Stomach smooth muscle (tissue), 2 donors: ENCODE results near the gene PPFIBP1.
A peak's percentile ranks its signal among the peaks of the same experiment; 100 is the strongest.

Experiments used
- H3K27ac ChIP-seq: one replicate; pipeline ENCODE4 v1.7.0; 2013; ENCODE audit warnings: mild to moderate bottlenecking, low read length, inconsistent platforms
- H3K27me3 ChIP-seq, 2 donors: one replicate each; pipeline ENCODE4 v1.7.0; 2013; ENCODE audit warnings: low read length in 2 of 2; ENCODE audit not compliant: insufficient read depth in 2 of 2, control insufficient read depth in 1 of 2
- H3K36me3 ChIP-seq, 2 donors: one replicate each; pipeline ENCODE4 v1.7.0; 2013; ENCODE audit warnings: low read length in 2 of 2; ENCODE audit not compliant: control insufficient read depth in 2 of 2, insufficient read depth in 2 of 2
- H3K4me1 ChIP-seq: one replicate; pipeline ENCODE4 v1.7.0; 2013; ENCODE audit warnings: low read length; ENCODE audit not compliant: control insufficient read depth, insufficient read depth
- H3K4me3 ChIP-seq, 2 donors: one replicate each; pipeline ENCODE4 v1.7.0; 2013; ENCODE audit warnings: low read length in 2 of 2
- H3K9ac ChIP-seq, 2 donors: one replicate each; pipeline ENCODE4 v1.7.0; 2013; ENCODE audit warnings: low read length in 2 of 2, mild to moderate bottlenecking in 1 of 2
- H3K9me3 ChIP-seq, 2 donors: one replicate each; pipeline ENCODE4 v1.7.0; 2013; ENCODE audit warnings: low read length in 2 of 2; ENCODE audit not compliant: control insufficient read depth in 2 of 2
- donor health status: healthy.
- donor health status: Pancreatic carcinoma.

The PPFIBP1 gene

GRCh38 chr12:27523642-27524493, at the start of gene PPFIBP1:
Gene PPFIBP1 (plus strand): TSS chr12:27524206. CDS start chr12:27633397, 109,191 bp downstream.
- Histone ChIP-seq H3K27ac (peak within 1 kb of the TSS; percentile 79), H3K4me3 (peak within 1 kb of the TSS; percentile 93 to 95), H3K9me3 (no peaks in the 10 kb centered on the region), H3K4me1 (peaks cover 7% of the 10 kb centered on the region), H3K9ac (peak within 1 kb of the TSS; percentile 86 to 94), H3K27me3 (no peaks in the 10 kb centered on the region), H3K36me3 (no peaks in the 10 kb centered on the region)

- H3K4me1 ChIP-seq: no peaks in the 10 kb centered on the region
- no peaks in the 10 kb centered on the region for H3K27me3 ChIP-seq
- no peak overlapping the region for H3K4me3 ChIP-seq
- no peaks in the 10 kb centered on the region for H3K36me3 ChIP-seq
- no peak overlapping the region for H3K9ac ChIP-seq
- no peak overlapping the region for H3K27ac ChIP-seq
- peaks cover 0 to 10% of the 10 kb centered on the region in 2 donors for H3K9me3 ChIP-seq
Observed at GRCh38 chr12:27474344-27474743, 49.7 kb upstream of the PPFIBP1 start.

- Histone ChIP-seq H3K27ac (no peak overlapping the region), H3K4me1 (no peaks in the 10 kb centered on the region), H3K9ac (no peak overlapping the region), H3K27me3 (no peaks in the 10 kb centered on the region), H3K9me3 (peaks cover 0 to 10% of the 10 kb centered on the region in 2 donors), H3K36me3 (no peaks in the 10 kb centered on the region), H3K4me3 (no peak overlapping the region)
Observed at GRCh38 chr12:27477049-27477448, 47.0 kb upstream of the PPFIBP1 start.

- Histone ChIP-seq H3K36me3 (no peaks in the 10 kb centered on the region), H3K27ac (no peak overlapping the region), H3K27me3 (no peaks in the 10 kb centered on the region), H3K9me3 (peaks cover 0 to 10% of the 10 kb centered on the region in 2 donors), H3K4me1 (no peaks in the 10 kb centered on the region), H3K4me3 (no peak overlapping the region), H3K9ac (no peak overlapping the region)
Observed at GRCh38 chr12:27478949-27479348, 45.1 kb upstream of the PPFIBP1 start.

GRCh38 chr12:27480016-27480415, 44.0 kb upstream of the PPFIBP1 start:
- H3K4me3 ChIP-seq: no peak overlapping the region
- no peaks in the 10 kb centered on the region for H3K4me1 ChIP-seq
- peaks cover 0 to 10% of the 10 kb centered on the region in 2 donors for H3K9me3 ChIP-seq
- no peak overlapping the region for H3K27ac ChIP-seq
- no peaks in the 10 kb centered on the region for H3K27me3 ChIP-seq
- H3K9ac ChIP-seq: no peak overlapping the region
- H3K36me3 ChIP-seq: no peaks in the 10 kb centered on the region

- H3K27ac ChIP-seq: no peak overlapping the region
- H3K36me3 ChIP-seq: no peaks in the 10 kb centered on the region
- no peak overlapping the region for H3K4me3 ChIP-seq
- no peak overlapping the region for H3K9ac ChIP-seq
- no peaks in the 10 kb centered on the region for H3K9me3 ChIP-seq
- H3K27me3 ChIP-seq: no peaks in the 10 kb centered on the region
- H3K4me1 ChIP-seq: no peaks in the 10 kb centered on the region
Observed at GRCh38 chr12:27486961-27487360, 37.0 kb upstream of the PPFIBP1 start.

- no peaks in the 10 kb centered on the region for H3K27me3 ChIP-seq
- no peak overlapping the region for H3K9ac ChIP-seq
- H3K4me3 ChIP-seq: no peak overlapping the region
- no peak overlapping the region for H3K27ac ChIP-seq
- no peaks in the 10 kb centered on the region for H3K9me3 ChIP-seq
- H3K36me3 ChIP-seq: no peaks in the 10 kb centered on the region
- no peaks in the 10 kb centered on the region for H3K4me1 ChIP-seq
Observed at GRCh38 chr12:27488479-27488878, 35.5 kb upstream of the PPFIBP1 start.

GRCh38 chr12:27491226-27491625, 32.8 kb upstream of the PPFIBP1 start:
- Histone ChIP-seq H3K9me3 (no peaks in the 10 kb centered on the region), H3K36me3 (no peaks in the 10 kb centered on the region), H3K27me3 (no peaks in the 10 kb centered on the region), H3K4me3 (no peak overlapping the region), H3K4me1 (no peaks in the 10 kb centered on the region), H3K9ac (no peak overlapping the region), H3K27ac (no peak overlapping the region)

GRCh38 chr12:27493260-27493940, 30.6 kb upstream of the PPFIBP1 start:
- H3K4me1 ChIP-seq: no peaks in the 10 kb centered on the region
- H3K36me3 ChIP-seq: no peaks in the 10 kb centered on the region
- H3K4me3 ChIP-seq: no peak overlapping the region
- H3K27me3 ChIP-seq: no peaks in the 10 kb centered on the region
- H3K9ac ChIP-seq: no peak overlapping the region
- no peaks in the 10 kb centered on the region for H3K9me3 ChIP-seq
- H3K27ac ChIP-seq: no peak overlapping the region

GRCh38 chr12:27497446-27497845, 26.6 kb upstream of the PPFIBP1 start:
- H3K27ac ChIP-seq: no peak overlapping the region
- H3K9ac ChIP-seq: no peak overlapping the region
- H3K9me3 ChIP-seq: no peaks in the 10 kb centered on the region
- H3K36me3 ChIP-seq: no peaks in the 10 kb centered on the region
- no peaks in the 10 kb centered on the region for H3K27me3 ChIP-seq
- no peak overlapping the region for H3K4me3 ChIP-seq
- no peaks in the 10 kb centered on the region for H3K4me1 ChIP-seq

- Histone ChIP-seq H3K4me3 (no peak overlapping the region), H3K27ac (no peak overlapping the region), H3K9ac (no peak overlapping the region), H3K9me3 (no peaks in the 10 kb centered on the region), H3K27me3 (no peaks in the 10 kb centered on the region), H3K4me1 (no peaks in the 10 kb centered on the region), H3K36me3 (no peaks in the 10 kb centered on the region)
Observed at GRCh38 chr12:27498149-27498548, 25.9 kb upstream of the PPFIBP1 start.
